Measurements from ENCODE around the gene ZNF587.
"Not testable (repeated sequence)": the region's sequence is repeated elsewhere in the genome, so short reads cannot be mapped to it uniquely, and the experiment has no call there.

The ZNF587 gene

DNA sequence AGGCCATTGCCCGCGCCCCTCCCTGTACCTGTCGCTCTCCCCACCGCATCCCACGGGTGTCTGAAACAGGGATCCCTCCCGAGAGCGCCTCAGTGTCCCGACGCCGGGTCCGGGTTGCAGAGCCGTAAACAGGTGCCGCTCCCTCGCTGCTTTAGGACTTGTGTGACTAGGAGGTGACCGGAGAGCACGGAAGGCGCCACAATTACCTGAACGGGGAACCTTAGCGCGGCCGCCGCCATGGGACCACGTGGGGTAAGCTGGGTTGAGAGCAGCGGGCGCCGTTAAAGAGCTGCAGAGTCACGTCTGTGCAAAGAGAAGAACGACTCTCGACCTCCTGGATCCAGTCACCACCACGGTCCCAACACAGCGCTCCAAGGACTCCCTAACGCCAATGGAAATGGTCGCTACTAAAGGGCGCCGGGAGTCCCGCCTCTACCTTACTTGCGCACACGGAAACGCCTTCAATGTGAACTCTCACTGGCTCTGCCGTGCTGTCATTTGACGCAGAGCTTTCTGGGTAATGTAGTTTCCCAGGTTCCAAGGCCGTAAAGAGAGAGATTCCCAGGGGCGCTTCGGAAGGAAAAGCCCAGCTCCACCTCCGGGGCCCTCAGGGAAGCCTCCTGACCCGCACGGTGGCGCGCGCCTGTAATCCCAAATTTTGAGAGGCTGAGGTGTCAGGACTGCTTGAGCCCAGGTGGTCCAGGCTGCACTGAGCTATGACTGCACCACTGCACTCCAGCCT is 35.0 kb upstream of the ZNF587 start, which contains the start of gene ZNF552:
TSS of gene ZNF552 (minus strand) at position 409 of the 742 bp plus-strand sequence. CDS start at position 239, 170 bp downstream.
- peak; percentile 85 for FAIRE-seq
- peak; percentile 67 for DNase-seq (ENCODE audit: insufficient read length)
- peak; percentile 63; the same call in 1 of the 2 replicates for TF ChIP-seq TAF1 (IDR thresholded peaks at IDR 0.05; ENCODE audit: borderline replicate concordance, low read depth, low read length)
- peak; percentile 88 for TF ChIP-seq POLR2A (IDR thresholded peaks at IDR 0.05; ENCODE audit: low read depth, low read length)
- peak; percentile 88 for TF ChIP-seq POLR2AphosphoS5 (IDR thresholded peaks at IDR 0.05; ENCODE audit: low read depth, low read length)

DNA sequence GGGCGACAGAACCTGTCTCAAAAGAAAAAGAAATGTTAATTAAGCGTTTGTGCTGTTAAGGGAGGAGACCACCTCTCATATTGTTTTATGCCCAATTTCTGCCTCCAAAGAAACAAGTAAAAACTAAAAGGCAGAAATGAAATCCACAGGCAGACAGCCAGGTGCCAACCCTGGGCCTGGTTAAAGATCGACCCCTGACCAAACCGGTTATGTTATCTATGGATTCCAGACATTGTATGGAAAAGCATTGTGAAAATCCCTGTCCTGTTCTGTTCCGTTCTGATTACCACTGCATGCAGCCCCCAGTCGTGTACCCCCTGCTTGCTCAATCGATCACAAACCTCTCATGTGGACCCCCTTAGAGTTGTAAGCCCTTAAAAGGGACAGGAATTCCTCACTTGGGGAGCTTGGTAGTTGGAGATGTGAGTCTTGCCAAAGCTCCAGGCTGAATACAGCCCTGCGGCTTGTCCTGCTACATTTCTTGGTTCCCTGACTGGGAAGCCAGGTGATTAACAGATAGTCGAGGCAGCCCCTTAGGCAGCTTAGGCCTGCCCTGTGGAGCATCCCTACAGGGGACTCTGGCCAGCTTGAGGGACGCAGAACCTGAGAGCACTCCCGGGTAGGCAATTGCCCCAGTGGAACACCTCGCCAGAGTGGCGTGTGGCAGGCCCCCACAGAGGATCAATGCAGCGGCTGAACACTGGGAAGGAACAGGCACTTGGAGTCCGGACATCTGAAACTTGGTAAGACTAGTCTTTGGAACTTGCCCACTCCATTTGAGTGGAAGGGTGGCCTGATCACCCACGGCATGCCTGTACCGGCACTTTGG is 34.2 kb upstream of the ZNF587 start:
- no peak for TF ChIP-seq TAF1 (IDR thresholded peaks at IDR 0.05; ENCODE audit: borderline replicate concordance, low read depth, low read length)
- TF ChIP-seq POLR2A (IDR thresholded peaks at IDR 0.05; ENCODE audit: low read depth, low read length): no peak
- no peak for TF ChIP-seq POLR2AphosphoS5 (IDR thresholded peaks at IDR 0.05; ENCODE audit: low read depth, low read length)
- no peak for FAIRE-seq
- no peak for DNase-seq (ENCODE audit: insufficient read length)

DNA sequence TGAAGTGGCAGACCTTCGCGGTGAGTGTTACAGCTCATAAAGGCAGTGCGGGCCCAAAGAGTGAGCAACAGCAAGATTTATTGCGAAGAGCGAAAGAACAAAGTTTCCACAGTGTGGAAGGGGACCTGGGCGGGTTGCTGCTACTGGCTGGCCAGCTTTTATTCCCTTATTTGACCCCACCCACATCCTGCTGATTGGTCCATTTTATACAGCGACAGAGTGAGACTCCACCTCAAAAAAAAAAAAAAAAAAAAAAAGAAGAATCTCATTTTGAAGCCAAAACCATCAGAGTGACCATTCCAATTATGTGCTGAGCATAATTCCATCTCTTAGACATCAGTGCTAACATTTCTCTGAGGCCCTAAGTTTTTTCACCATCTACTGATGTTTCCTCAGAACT is 33.0 kb upstream of the ZNF587 start:
- TF ChIP-seq POLR2AphosphoS5 (IDR thresholded peaks at IDR 0.05; ENCODE audit: low read depth, low read length): no peak
- TF ChIP-seq POLR2A (IDR thresholded peaks at IDR 0.05; ENCODE audit: low read depth, low read length): no peak
- no peak for TF ChIP-seq TAF1 (IDR thresholded peaks at IDR 0.05; ENCODE audit: borderline replicate concordance, low read depth, low read length)
- no peak for FAIRE-seq
- no peak for DNase-seq (ENCODE audit: insufficient read length)

DNA sequence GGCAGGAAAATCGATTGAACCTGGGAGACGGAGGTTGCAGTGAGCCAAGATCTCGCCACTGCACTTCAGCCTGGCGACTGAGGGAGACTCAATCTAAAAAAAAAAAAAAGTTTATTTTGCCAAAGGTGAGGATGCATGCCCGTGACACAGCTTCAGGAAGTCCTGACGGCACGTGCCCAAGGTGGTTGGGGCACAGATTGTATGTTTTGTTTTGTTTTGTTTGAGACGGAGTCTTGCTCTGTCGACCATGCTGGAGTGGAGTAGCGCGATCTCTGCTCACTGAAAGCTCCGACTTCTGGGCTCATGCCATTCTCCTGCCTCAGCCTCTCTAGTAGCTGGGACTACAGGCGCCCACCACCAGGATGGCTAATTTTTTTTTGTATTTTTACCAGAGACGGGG is 31.7 kb upstream of the ZNF587 start:
- DNase-seq (ENCODE audit: insufficient read length): no peak
- TF ChIP-seq POLR2A (IDR thresholded peaks at IDR 0.05; ENCODE audit: low read depth, low read length) (no peak), POLR2AphosphoS5 (IDR thresholded peaks at IDR 0.05; ENCODE audit: low read depth, low read length) (no peak), TAF1 (IDR thresholded peaks at IDR 0.05; ENCODE audit: borderline replicate concordance, low read depth, low read length) (no peak)
- FAIRE-seq: no peak

DNA sequence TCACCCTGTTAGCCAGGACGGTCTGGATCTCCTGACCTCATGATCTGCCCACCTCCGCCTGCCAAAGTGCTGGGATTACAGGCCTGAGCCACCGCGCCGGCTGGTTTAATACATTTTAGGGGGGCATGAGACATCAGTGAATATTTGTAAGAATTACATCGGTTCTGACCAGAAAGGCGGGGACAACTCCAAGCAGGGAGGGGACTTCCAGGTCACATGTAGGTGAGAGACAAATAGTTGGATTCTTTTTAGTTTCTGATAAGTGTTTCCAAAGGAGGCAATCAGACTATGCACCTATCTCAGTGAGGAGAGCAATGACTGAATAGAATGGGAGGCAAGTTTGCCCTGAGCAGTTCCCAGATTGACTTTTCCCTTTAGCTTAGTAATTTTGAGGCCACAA is 31.3 kb upstream of the ZNF587 start:
- DNase-seq (ENCODE audit: insufficient read length) (no peak), FAIRE-seq (no peak)
- TF ChIP-seq POLR2A (IDR thresholded peaks at IDR 0.05; ENCODE audit: low read depth, low read length): no peak

DNA sequence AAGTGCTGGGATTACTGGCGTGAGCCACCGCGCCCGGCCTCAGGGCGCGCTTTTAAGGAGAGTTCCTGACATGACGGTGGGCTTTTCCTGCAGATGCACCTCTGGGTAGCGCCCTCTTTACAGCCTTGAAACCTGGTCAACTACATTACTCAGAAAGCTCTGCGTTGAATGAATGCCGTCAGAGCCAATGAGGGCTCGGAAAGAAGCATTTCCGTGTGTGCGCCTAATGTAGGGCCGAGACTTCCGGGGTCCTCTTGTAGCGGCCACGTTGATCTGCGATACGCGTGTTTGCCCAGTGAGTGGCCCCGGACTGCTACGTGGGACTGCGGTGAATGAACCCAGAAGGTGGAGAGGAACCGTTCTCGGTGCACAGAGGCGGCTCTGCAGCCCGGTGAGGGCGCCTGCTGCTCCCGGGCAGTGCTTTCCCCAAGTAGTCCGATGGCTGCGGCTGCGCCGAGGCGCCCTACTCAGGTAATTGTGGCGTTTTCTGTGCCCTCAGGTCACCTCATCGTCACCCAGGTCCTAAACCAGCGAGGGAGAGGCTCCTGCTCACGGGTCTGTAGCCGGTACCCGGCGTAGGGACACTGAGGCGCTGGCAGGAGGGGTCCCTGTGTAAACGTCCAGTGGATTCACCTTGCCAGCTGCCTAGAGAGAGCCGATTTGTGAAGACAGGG is 30.0 kb upstream of the ZNF587 start:
- FAIRE-seq (peak; percentile 61), DNase-seq (ENCODE audit: insufficient read length) (peak; percentile 77)
- TF ChIP-seq POLR2AphosphoS5 (IDR thresholded peaks at IDR 0.05; ENCODE audit: low read depth, low read length) (peak; percentile 88), TAF1 (IDR thresholded peaks at IDR 0.05; ENCODE audit: borderline replicate concordance, low read depth, low read length) (no peak), POLR2A (IDR thresholded peaks at IDR 0.05; ENCODE audit: low read depth, low read length) (peak; percentile 90)

DNA sequence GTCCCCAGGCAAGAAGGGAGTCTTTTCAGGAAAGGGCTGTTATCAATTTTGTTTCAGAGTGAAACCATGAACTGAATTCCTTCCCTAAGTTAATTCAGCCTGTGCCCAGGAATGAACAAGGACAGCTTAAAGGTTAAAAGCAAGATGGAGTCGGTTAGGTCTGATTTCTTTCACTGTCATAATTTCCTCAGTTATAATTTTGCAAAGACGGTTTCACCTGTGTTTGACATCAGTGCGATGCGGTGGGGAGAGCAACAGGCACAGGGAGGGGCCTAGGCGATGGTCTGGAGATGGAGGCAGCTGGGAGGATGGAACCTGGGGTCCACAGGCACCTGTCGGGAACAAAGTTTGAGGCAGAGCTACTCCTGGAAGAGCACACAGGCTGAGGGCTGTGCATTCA is 29.1 kb upstream of the ZNF587 start:
- FAIRE-seq (no peak), DNase-seq (ENCODE audit: insufficient read length) (no peak)
- TF ChIP-seq TAF1 (IDR thresholded peaks at IDR 0.05; ENCODE audit: borderline replicate concordance, low read depth, low read length) (no peak), POLR2AphosphoS5 (IDR thresholded peaks at IDR 0.05; ENCODE audit: low read depth, low read length) (no peak), POLR2A (IDR thresholded peaks at IDR 0.05; ENCODE audit: low read depth, low read length) (no peak)

DNA sequence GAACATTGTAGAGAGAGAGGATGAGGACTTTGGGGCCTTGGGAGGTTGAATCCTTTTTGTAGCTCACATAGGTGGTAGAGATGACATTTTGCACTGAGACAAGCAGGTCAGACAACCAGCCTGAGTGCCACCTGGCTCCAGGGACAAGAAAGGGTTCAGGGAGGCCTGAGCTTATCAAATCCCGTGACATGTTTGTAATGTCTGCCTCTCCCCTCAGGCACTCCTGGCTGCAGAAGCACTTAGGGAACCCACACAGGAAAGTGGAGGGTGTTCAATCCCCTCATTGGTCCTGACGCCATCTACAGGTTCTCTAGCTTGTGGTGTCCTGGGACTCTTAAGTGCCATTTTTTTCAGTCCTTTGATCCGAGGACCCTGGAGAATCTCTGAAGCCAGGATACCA is 28.6 kb upstream of the ZNF587 start:
- not testable (repeated sequence) for DNase-seq (ENCODE audit: insufficient read length); FAIRE-seq

DNA sequence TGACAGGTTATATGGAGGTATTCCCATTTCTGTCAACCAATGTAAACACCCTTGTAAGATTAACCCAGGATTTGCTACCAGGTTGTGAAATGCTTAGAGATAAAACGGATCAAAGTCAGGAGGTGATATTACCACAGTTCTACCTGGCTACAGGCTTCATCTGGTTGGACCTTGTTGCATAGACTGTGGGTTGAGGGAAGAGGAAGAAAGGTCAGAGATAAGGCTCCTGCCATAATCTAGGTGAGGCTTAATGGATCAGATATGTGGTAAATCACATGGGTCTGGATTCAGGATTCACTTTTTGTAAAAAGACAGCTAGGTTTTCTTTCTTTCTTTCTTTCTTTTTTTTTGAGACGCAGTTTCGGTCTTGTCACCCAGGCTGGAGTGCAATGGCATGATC is 28.2 kb upstream of the ZNF587 start:
- DNase-seq (ENCODE audit: insufficient read length); FAIRE-seq: not testable (repeated sequence)

DNA sequence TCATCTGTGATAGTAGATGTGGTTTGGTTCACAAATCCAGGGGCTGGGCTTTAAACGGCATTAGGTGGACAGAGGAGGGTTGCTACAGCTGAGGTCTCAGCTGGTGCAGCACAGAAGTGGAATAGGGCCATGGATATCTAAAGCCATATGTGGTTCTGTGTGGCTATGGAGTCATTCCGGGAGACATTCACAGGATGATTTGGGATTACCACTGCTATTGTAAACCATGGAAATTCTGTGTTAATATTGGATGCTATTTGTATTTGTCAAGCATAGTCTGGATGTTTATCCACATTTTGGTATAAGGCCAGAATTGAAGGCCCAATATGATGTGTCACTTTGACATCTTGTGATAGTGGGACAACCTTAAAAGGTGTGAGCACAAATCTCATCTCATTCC is 26.5 kb upstream of the ZNF587 start:
- not testable (repeated sequence) for FAIRE-seq; DNase-seq (ENCODE audit: insufficient read length)

DNA sequence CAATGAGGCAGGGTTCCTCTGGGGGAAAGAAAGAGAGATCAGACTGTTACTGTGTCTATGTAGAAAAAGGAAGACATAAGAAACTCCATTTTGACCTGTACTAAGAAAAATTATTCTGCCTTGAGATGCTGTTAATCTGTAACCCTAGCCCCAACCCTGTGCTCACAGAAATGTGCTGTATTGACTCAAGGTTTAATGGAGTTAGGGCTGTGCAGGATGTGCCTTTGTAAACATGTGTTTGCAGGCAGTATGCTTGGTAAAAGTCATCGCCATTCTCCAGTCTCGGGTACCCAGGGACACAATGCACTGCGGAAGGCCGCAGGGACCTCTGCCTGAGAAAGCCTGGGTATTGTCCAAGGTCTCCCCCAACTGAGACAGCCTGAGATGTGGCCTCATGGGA is 26.1 kb upstream of the ZNF587 start:
- not testable (repeated sequence) for FAIRE-seq; DNase-seq (ENCODE audit: insufficient read length)

DNA sequence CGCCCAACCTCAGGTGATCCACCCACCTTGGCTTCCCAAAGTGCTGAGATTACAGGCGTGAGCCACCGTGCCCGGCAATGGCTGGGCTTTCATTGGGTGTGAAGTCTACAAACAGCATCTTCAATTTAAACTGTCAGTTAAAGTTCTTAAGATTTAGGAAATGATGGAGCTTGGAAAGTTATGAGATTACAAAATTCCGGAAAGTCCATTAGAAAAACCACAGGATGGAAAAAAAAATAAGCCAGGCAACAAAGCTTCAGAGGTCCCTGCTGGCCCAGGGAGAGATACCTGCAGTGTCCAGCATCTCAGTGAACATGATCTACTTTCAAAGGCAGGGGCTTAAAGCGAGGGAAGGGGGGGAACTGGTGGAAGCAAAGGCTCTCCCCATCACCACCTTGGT is 24.1 kb upstream of the ZNF587 start:
- DNase-seq (ENCODE audit: insufficient read length) (no peak), FAIRE-seq (no peak)
- no peak for TF ChIP-seq POLR2AphosphoS5 (IDR thresholded peaks at IDR 0.05; ENCODE audit: low read depth, low read length)
- no peak for TF ChIP-seq TAF1 (IDR thresholded peaks at IDR 0.05; ENCODE audit: borderline replicate concordance, low read depth, low read length)
- TF ChIP-seq POLR2A (IDR thresholded peaks at IDR 0.05; ENCODE audit: low read depth, low read length): no peak
